Measurements from ENCODE around the gene COG3.

Gene COG3

DNA sequence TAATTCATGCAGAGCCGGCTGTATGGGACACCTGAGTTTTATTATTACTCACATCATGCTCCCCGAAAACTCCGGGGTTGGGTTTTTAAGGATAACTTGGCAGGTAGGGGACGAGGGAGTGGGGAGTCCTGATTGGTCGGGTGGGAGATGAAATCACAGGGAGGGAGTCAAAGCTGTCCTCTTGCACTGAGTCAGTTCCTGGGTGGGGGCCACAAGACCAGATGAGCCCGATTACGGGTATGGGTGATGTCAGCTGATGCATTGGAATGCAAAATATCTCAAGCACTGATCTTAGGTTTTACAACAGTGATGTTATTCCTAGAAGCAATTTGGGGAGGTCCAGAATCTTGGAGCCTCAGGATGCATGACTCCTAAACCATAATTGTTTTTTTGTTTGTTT is 18.6 kb upstream of the COG3 start:
- DNase-seq (ENCODE audit: low read depth), result peak; percentile 46

GRCh38 chr13:45447050-45447661 is 17.6 kb upstream of the COG3 start:
- no peak for DNase-seq (ENCODE audit: low read depth)

DNA sequence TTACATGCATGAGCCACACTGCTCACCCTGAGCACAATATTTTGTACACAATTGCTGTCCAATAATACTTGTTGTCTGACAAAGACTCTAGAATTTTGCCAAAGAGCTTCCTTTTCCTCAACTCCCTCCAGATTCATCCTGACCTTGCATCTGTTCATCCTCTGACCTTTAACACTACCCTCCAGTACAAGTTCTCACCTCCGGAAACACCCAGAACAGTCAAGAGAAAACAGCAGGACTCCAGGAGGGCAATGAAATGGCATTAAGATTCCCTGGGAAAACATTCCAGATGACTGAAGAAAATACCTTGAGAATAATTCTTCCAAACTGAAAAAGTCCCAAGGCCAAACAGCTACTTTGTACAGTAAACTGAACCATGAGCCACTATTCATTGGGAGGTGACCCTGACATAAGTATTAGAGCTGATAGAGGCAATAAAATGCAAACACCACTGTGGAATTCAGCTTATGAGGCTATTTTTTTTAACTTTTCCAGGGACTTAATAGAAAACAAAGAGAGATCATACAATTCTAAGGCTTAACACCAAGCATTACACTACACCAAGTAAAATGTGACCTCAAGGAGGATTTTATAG is 15.7 kb upstream of the COG3 start:
- DNase-seq (ENCODE audit: low read depth), result no peak

DNA sequence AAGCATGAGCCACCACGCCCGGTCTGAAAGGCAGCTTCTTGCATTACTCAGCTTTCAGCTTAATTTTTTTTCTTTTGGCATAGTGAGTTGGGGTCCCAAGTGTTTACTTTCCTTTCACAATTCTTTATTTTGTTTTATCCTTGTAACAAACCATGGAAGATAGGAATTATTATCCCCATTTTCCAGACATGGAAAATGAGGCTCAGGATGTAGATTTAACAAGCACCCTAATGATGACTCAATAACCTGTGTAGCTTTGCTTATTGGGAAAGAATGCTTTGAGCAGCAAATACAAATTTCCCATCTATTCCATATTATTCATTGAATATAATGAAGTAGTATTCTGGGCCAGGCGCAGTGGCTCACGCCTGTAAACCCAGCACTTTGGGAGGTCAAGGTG is 13.5 kb upstream of the COG3 start:
- DNase-seq (ENCODE audit: low read depth), result no peak

DNA sequence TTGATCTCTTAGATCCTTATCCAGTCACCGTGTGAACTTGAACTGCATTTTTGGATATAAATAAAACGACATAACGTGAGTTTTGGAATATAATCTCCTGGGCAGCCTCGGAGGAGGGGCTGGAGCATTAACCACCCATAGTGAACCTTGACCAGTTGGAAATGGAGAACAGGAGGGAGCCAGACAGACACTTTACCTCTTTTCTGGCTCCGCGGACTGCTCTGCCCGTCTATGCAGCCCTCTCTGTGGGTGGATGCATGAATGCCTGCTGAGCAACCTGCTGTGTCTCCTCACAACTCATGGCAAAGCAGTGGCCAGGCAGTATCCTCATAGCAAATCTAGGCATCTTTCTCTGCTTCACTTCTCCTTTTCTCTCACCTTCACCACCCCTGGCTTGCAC is 10.5 kb upstream of the COG3 start:
- no peak for DNase-seq (ENCODE audit: low read depth)

DNA sequence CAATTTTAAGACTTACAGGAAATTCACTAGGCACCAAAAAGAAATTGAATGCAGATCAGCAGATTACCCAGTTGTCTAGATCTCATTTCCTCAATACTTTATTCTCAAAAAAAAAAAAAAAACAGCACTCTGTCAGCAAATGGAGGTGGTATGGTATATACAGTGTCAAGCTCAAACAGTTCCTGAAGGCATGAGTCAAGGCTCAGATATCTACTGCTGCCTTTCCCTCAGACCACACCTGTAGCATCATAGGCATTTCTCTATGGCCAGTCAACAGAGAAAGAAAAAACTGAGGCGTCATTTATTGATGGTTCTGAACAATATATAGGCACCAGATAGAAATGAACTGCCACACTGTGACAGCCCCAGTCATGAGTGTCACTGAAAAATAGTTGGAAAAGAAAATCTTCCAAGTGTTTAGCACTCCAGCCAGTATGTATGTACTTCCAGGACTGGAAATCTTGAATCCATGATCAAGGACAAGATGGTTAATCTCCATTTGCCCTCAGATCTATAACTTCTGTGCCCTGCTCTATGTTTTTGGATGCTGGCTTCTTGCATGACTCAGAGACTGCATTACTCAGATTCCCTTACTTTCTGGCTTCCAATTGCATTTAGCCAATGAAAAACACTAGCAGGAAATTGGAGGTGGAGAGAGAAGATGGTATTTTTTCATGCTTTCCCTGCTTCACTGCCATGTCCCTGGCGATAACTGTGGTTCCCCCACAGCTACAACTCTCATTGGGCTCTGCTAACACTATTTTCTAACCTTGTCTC is 8.4 kb upstream of the COG3 start:
- DNase-seq (ENCODE audit: low read depth), result no peak

DNA sequence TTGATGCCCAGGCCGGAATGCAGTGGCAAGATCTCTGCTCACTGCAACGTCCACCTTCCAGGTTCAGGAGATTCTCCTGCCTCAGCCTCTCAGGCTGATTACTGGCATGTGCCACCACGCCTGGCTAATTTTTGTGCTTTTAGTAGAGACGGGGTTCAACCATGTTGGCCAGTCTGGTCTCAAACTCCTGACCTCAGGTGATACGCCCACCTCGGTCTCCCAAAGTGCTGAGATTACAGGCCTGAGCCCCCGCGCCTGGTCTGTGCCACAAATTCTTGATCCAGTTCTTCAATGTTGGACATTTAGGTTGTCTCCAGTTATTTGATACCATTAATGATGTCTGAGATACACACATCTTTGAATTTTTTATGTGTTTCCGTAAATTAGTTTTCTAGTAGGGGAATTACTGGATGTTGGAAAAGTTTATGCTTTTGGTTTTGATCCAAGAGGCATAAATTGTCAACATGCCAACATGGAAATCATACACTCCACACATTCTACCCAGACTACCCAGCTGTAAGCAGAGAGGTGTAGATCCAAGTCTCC is 525 bp upstream of the COG3 start:
- DNase-seq (ENCODE audit: low read depth), result no peak

DNA sequence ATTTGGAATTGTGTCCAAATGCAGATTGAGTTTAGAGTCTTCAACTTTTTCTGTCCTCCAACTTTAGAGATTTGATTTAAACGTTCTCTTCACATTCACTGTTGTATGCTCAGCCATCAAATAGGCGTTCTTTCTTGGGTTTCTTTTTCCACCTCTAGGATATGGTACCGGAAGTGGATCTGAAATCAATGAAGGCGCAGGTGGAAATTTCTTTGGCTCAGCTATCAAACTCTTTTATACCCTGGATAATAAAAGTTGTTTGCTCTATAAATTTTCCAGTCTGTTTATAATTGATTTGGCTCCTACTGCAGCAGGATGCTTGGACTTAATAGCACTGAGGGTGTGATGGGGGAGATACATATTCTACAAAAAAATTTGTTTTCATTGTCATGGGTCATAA is 1.6 kb downstream of the COG3 start:
- DNase-seq (ENCODE audit: low read depth), result no peak

- DNase-seq (ENCODE audit: low read depth), result no peak
Observed at GRCh38 chr13:45468635-45469034, 3.9 kb downstream of the COG3 start.

DNA sequence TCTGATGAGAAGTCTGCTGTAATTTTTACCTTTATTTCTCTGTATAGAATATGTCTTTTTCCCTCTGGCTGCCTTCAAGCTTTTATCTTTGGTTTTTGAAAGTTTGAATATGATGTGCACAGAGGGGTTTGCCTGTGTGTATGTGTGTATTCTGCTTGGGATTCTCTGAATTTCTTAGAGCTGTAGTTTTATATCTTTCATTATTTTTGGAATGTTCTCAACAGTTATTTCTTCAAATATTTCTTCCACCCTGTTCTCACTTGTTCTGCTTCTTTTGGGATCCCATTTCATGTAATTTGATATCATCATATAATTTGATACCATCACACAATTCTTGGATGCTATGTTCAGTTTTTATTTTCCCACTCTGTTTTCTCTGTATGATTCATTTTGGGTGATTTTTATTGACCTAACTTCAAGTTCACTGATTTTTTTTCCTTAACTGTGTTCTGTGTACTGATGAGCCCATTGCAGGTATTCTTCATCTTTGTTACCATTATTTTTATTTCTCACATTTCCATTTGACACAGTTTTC is 7.5 kb downstream of the COG3 start:
- DNase-seq (ENCODE audit: low read depth), result no peak

DNA sequence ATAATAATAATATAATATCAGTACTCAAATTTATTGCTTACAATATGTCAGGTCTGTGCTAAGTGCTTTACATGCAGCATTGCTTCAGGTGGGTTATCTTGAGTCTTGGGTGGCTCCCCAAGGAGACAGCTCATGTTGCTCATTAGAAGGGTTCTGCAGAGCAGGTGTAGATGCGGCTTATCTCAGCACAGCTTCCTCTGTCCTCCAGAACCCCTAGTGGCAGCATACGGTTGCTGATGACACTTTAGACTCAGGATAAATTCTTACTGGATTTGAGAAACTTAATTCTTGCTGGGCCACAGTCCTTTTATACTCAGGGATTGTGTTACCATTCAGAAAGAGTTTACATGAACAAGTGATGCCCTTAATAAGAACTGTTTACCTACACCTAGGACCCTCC is 8.9 kb downstream of the COG3 start:
- DNase-seq (ENCODE audit: low read depth), result no peak

DNA sequence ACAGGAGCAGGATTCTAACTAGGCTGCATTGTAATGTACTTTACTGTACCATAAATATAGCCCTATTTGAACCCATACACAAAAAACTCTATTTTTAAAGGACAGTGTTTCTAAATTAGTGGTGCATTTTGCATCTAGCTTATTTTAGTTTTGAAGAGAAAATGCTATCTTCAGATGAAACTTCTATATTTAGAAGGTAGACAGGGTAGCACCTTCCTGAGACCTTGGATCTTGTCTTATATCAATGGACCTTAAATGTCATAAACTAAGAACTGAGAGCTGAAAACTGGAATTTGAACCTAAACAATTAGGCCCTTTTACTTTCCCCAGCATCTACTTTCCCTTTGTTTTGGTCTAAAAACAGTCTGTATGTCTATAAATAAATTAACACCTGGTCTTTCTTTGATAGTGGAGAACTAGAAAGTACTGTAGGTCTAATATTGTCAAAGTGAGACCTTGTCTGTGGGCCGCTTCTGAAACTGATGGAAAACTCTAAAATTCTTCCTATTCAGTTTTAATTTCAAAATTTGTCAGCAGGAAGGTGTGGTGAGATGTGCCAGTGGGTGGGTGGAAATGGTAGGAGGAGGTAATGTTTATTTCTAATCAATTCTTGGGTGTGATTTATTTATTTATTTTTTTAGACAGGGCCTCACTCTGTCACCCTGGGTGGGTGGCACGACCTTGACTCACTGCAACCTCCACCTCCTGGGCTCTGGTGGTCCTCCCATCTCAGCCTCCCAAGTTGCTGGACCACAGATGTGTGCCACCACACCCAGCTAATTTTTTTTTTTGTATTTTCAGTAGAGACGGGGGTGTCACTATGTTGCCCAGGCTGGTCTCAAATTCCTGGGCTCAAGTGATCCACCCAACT is 10.1 kb downstream of the COG3 start:
- DNase-seq (ENCODE audit: low read depth), result no peak

GRCh38 chr13:45479661-45480060 is 14.9 kb downstream of the COG3 start:
- DNase-seq (ENCODE audit: low read depth), result no peak

GRCh38 chr13:45481688-45482087 is 16.9 kb downstream of the COG3 start:
- DNase-seq (ENCODE audit: low read depth), result no peak

DNA sequence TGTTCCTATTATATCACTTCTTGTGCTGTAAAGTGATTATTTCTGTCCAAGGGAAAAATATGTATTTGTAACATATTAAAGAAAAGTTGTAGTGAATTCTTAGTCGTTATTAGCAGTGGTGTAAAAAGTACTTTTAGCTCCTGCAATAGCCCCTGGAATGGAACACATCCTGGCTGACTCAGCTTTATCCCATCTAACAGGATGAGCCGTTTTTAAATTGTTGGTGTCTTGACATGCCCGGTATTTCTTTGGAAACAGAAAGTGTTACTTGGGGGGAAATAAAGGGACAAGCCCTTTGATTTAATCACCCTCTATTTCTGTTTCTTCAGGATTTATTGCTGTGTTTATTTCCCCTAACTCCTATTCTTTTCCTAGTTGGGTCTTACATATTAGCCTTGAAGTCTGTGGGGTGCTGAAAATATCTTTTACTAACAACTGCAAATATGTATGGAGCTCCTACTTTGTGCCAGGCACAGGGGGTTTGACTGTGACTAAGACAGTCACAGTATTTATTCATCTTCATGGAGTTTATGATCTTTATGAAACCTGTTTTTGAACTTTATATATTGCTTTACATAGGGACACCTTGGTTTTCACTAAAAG is 17.9 kb downstream of the COG3 start:
- DNase-seq (ENCODE audit: low read depth), result no peak

GRCh38 chr13:45487604-45488003 is 22.9 kb downstream of the COG3 start:
- no peak for DNase-seq (ENCODE audit: low read depth)

- DNase-seq (ENCODE audit: low read depth), result no peak
Observed at GRCh38 chr13:45490068-45490467, 25.3 kb downstream of the COG3 start.

DNA sequence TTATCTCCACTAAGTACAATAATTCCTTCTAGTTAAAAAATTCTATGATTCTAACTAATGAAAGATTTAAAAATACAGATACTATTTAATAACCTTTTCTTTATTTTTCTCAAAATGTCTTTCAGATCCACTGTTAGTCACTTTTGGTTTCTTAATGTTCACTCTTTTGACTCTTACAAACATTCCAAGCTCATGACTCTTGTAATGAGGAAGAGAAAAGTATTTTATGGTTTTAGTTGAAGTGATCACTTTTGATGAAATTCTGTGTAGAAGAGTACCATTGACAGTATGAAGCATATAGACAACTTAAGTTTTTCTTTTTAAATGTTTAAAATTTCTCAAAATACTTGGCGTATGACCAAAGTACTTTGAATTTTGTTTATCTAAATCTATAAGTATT is 27.8 kb downstream of the COG3 start:
- peak; percentile 35 for DNase-seq (ENCODE audit: low read depth)

- DNase-seq (ENCODE audit: low read depth), result no peak
Observed at GRCh38 chr13:45496942-45497341, 32.2 kb downstream of the COG3 start.

- DNase-seq (ENCODE audit: low read depth), result peak; percentile 47
Observed at GRCh38 chr13:45500492-45501174, 35.9 kb downstream of the COG3 start.

DNA sequence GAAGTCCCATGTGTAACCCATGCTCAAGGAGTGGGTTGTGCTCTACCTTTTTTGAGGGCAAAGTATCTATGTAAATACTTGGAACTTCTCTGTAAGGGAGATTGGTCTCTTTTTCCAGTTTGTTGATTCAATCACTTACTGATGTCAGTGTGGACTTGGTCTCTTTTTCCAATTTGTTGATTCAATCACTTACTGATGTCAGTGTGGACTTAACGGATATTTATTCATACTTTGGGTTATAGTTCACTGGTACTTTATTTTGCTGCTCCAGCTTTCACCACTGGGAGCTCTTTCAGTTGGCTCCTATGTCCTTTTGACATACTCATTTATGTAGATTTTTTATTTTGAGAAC is 36.4 kb downstream of the COG3 start:
- DNase-seq (ENCODE audit: low read depth), result no peak
